Large intestine (tissue), 3 donors: ENCODE results near the gene STARD13. TPM values are rescaled to one million over a fixed set of nuclear protein-coding genes. Genes with fewer than 3 reads are reported as not detected.

ENCODE experiments used
- DNase-seq, 2 donors: peaks; one replicate each; pipeline versions ENCODE4 v3.0.0 to v3.0.0-alpha.2; 2013
- H3K27ac ChIP-seq: one replicate; pipeline ENCODE4 v1.5.1; 2013; ENCODE audit warnings: low read length
- H3K27me3 ChIP-seq: 2 replicates; pipeline ENCODE4 v1.6.1; 2013; ENCODE audit warnings: low read length; ENCODE audit not compliant: control insufficient read depth, insufficient read depth
- H3K36me3 ChIP-seq: 2 replicates; pipeline ENCODE4 v1.6.1; 2013; ENCODE audit warnings: low read length; ENCODE audit not compliant: control insufficient read depth, insufficient read depth
- H3K4me1 ChIP-seq: one replicate; pipeline ENCODE4 v1.6.1; 2013; ENCODE audit warnings: low read length; ENCODE audit not compliant: control insufficient read depth, insufficient read depth
- H3K4me3 ChIP-seq: one replicate; pipeline ENCODE4 v1.5.1; 2013; ENCODE audit warnings: low read length
- H3K9me3 ChIP-seq: one replicate; pipeline ENCODE4 v1.6.1; 2013; ENCODE audit warnings: mild to moderate bottlenecking, low read depth, low read length, moderate library complexity; ENCODE audit not compliant: control insufficient read depth
- WGBS: methylation state at CpG from one replicate; pipeline ENCODE4 v1.1.5; 2013; ENCODE audit warnings: low lambda C conversion rate; ENCODE audit not compliant: insufficient coverage; 5-methylcytosine and 5-hydroxymethylcytosine counted together
- polyA plus RNA-seq: library from polyadenylated mRNA; unstranded; fragments of 120-200 nt; gene quantifications from one replicate; pipeline ENCODE4 v1.2.1, GENCODE V29; 2013

The STARD13 gene
- polyA plus RNA-seq, 1 donor: 15.4 TPM

- H3K27ac ChIP-seq: no peak overlapping the region
- no peaks in the 10 kb centered on the region for H3K9me3 ChIP-seq
- no peak for DNase-seq
- no peaks in the 10 kb centered on the region for H3K36me3 ChIP-seq
- WGBS: 0% methylated on average over 1 of the region's 3 CpGs
- H3K27me3 ChIP-seq: no peaks in the 10 kb centered on the region
- no peak overlapping the region for H3K4me3 ChIP-seq
- peaks cover 8% of the 10 kb centered on the region for H3K4me1 ChIP-seq
Observed at GRCh38 chr13:33152389-33152788, 133.2 kb downstream of the STARD13 start.

- no peak overlapping the region for H3K27ac ChIP-seq
- no peaks in the 10 kb centered on the region for H3K27me3 ChIP-seq
- H3K36me3 ChIP-seq: no peaks in the 10 kb centered on the region
- H3K9me3 ChIP-seq: no peaks in the 10 kb centered on the region
- no peak overlapping the region for H3K4me3 ChIP-seq
- 100% methylated on average over 4 of the region's 5 CpGs for WGBS
- H3K4me1 ChIP-seq: peaks cover 8% of the 10 kb centered on the region
- DNase-seq: no peak
Observed at GRCh38 chr13:33150662-33151061, 134.9 kb downstream of the STARD13 start.

GRCh38 chr13:33150126-33150525 is 135.4 kb downstream of the STARD13 start:
- WGBS: no CpG with 5 or more reads among the region's 1 CpG
- Histone ChIP-seq H3K27ac (no peak overlapping the region), H3K36me3 (no peaks in the 10 kb centered on the region), H3K9me3 (no peaks in the 10 kb centered on the region), H3K4me1 (peaks cover 8% of the 10 kb centered on the region), H3K27me3 (no peaks in the 10 kb centered on the region), H3K4me3 (no peak overlapping the region)
- DNase-seq: no peak

GRCh38 chr13:33147832-33148231 is 137.7 kb downstream of the STARD13 start:
- peaks cover 2% of the 10 kb centered on the region for H3K36me3 ChIP-seq
- H3K27me3 ChIP-seq: no peaks in the 10 kb centered on the region
- H3K27ac ChIP-seq: no peak overlapping the region
- H3K4me3 ChIP-seq: no peak overlapping the region
- no peaks in the 10 kb centered on the region for H3K9me3 ChIP-seq
- 92% methylated on average over 2 of the region's 3 CpGs for WGBS
- no peak for DNase-seq
- no peaks in the 10 kb centered on the region for H3K4me1 ChIP-seq

GRCh38 chr13:33146843-33147611 is 138.5 kb downstream of the STARD13 start:
- Histone ChIP-seq H3K27ac (no peak overlapping the region), H3K4me1 (no peaks in the 10 kb centered on the region), H3K36me3 (peaks cover 3% of the 10 kb centered on the region), H3K4me3 (no peak overlapping the region), H3K9me3 (no peaks in the 10 kb centered on the region), H3K27me3 (no peaks in the 10 kb centered on the region)
- DNase-seq: no peak
- WGBS: no CpG with 5 or more reads among the region's 4 CpGs

GRCh38 chr13:33145667-33146066 is 139.9 kb downstream of the STARD13 start:
- Histone ChIP-seq H3K9me3 (no peaks in the 10 kb centered on the region), H3K4me1 (no peaks in the 10 kb centered on the region), H3K36me3 (peaks cover 7% of the 10 kb centered on the region), H3K27ac (no peak overlapping the region), H3K4me3 (no peak overlapping the region), H3K27me3 (no peaks in the 10 kb centered on the region)
- no CpG with 5 or more reads among the region's 4 CpGs for WGBS
- no peak for DNase-seq

GRCh38 chr13:33144358-33144784 is 141.2 kb downstream of the STARD13 start:
- no peak overlapping the region for H3K27ac ChIP-seq
- H3K27me3 ChIP-seq: no peaks in the 10 kb centered on the region
- no peak overlapping the region for H3K4me3 ChIP-seq
- H3K4me1 ChIP-seq: no peaks in the 10 kb centered on the region
- WGBS: 97% methylated on average over 6 of the region's 7 CpGs
- H3K36me3 ChIP-seq: peaks cover 13% of the 10 kb centered on the region
- no peaks in the 10 kb centered on the region for H3K9me3 ChIP-seq
- no peak for DNase-seq

GRCh38 chr13:33139780-33140535 is 145.6 kb downstream of the STARD13 start:
- Histone ChIP-seq H3K9me3 (peaks cover 3% of the 10 kb centered on the region), H3K27ac (no peak overlapping the region), H3K4me3 (no peak overlapping the region), H3K27me3 (no peaks in the 10 kb centered on the region), H3K36me3 (peaks cover 42% of the 10 kb centered on the region), H3K4me1 (no peaks in the 10 kb centered on the region)
- no peak for DNase-seq
- WGBS: no CpG with 5 or more reads among the region's 7 CpGs

GRCh38 chr13:33139184-33139583 is 146.4 kb downstream of the STARD13 start:
- Histone ChIP-seq H3K36me3 (peaks cover 44% of the 10 kb centered on the region), H3K9me3 (peaks cover 3% of the 10 kb centered on the region), H3K4me1 (no peaks in the 10 kb centered on the region), H3K27me3 (no peaks in the 10 kb centered on the region), H3K27ac (no peak overlapping the region), H3K4me3 (no peak overlapping the region)
- DNase-seq: no peak
- no CpG with 5 or more reads among the region's 1 CpG for WGBS

- Histone ChIP-seq H3K9me3 (peaks cover 3% of the 10 kb centered on the region), H3K36me3 (peaks cover 44% of the 10 kb centered on the region), H3K27me3 (no peaks in the 10 kb centered on the region), H3K4me3 (no peak overlapping the region), H3K27ac (no peak overlapping the region), H3K4me1 (no peaks in the 10 kb centered on the region)
- no peak for DNase-seq
- no CpG with 5 or more reads among the region's 14 CpGs for WGBS
Observed at GRCh38 chr13:33138441-33138840, 147.1 kb downstream of the STARD13 start.
